ENCODE results near the gene DOCK1. TPM values are rescaled to one million over a fixed set of nuclear protein-coding genes. Genes with fewer than 3 reads are reported as not detected.

The DOCK1 gene
- total RNA-seq, 4 donors from 2014 or later = 60.6 to 136 (median 92.7) TPM

DNA sequence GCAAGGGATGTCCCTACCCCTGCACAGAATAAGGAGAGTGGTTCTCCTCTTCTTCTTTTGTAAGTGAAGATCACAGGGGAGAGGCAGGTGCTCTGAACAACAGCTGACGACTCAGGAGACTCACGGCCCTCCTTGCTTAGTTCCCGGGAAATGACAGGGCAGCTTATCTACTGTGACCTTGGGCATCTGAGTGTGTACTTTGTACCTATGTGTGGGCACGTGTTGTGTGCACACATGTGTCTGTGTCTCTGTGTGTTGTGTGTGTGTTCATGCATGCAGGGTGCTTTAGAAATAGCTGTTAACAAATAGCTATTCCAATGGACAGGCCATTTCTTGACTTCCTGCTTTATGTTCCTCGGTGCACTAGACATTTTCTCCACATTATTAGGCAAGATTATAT, 563.4 kb downstream of the DOCK1 start:
- no peak for TF ChIP-seq EP300 (IDR thresholded peaks at IDR 0.05)
- no peak for TF ChIP-seq POLR2A (IDR thresholded peaks at IDR 0.05)
- no peak for TF ChIP-seq POLR2AphosphoS5 (IDR thresholded peaks at IDR 0.05)
- TF ChIP-seq, protein P1, sequence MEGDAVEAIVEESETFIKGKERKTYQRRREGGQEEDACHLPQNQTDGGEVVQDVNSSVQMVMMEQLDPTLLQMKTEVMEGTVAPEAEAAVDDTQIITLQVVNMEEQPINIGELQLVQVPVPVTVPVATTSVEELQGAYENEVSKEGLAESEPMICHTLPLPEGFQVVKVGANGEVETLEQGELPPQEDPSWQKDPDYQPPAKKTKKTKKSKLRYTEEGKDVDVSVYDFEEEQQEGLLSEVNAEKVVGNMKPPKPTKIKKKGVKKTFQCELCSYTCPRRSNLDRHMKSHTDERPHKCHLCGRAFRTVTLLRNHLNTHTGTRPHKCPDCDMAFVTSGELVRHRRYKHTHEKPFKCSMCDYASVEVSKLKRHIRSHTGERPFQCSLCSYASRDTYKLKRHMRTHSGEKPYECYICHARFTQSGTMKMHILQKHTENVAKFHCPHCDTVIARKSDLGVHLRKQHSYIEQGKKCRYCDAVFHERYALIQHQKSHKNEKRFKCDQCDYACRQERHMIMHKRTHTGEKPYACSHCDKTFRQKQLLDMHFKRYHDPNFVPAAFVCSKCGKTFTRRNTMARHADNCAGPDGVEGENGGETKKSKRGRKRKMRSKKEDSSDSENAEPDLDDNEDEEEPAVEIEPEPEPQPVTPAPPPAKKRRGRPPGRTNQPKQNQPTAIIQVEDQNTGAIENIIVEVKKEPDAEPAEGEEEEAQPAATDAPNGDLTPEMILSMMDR (IDR thresholded peaks at IDR 0.05) = no peak
- Histone ChIP-seq H3K27me3 (peaks cover 7% of the 10 kb centered on the region), H3K36me3 (no peaks in the 10 kb centered on the region), H3K4me3 (no peak overlapping the region), H3K4me1 (no peaks in the 10 kb centered on the region), H3K27ac (no peak overlapping the region), H3K9me3 (no peaks in the 10 kb centered on the region)
- no peak for DNase-seq (ENCODE audit: low spot score in 2 of 2)
- WGBS = 89% methylated on average over 5 of the region's 5 CpGs

DNA sequence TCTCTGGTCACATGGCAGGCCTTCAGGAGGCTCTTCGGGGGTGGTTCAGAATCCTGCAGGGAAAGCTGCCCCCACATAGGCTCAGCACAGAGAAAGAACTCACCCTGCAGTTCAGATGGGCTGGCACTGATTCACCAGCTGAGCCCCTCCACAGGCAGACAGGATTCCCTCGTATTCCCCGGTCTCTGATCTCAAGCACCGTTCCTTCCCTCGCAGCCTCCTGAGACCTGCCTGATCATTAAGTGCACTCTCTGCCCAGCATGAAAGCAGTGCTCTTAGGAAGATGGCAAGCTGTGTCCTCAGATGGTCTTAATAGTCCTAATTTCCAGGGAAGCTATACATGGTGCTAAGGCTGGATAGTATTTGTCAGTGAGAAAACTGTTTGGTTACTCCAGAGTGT, 565.7 kb downstream of the DOCK1 start:
- WGBS = 92% methylated on average over 5 of the region's 5 CpGs
- no peak overlapping the region for H3K27ac ChIP-seq
- no peak for DNase-seq (ENCODE audit: low spot score in 2 of 2)

DNA sequence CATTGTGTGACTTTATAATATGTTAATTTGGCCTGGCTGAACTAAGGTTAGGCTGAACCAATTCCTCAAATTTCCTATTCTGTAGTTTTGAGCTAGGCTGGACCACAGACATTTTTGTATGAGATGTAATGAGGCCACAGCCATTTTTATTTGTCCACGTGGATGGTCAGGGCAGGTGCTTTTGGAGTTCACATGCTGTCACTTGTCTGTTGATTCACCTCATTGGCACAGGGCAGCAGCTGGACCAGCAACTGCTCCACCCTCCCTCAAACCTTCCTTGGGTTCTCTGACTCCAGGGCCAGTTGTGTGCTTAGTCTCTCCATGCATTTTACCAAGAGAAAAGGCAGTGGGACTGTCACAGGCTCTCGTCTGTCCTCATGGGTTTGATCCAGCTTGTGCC, 567.7 kb downstream of the DOCK1 start:
- H3K9me3 ChIP-seq = no peaks in the 10 kb centered on the region
- no peak for DNase-seq (ENCODE audit: low spot score in 2 of 2)
- no peak overlapping the region for H3K4me3 ChIP-seq
- no peak overlapping the region for H3K27ac ChIP-seq
- H3K27me3 ChIP-seq = no peaks in the 10 kb centered on the region
- TF ChIP-seq EP300 (IDR thresholded peaks at IDR 0.05) (no peak), POLR2AphosphoS5 (IDR thresholded peaks at IDR 0.05) (no peak), POLR2A (IDR thresholded peaks at IDR 0.05) (no peak)
- TF ChIP-seq, protein P1 (IDR thresholded peaks at IDR 0.05) = no peak
- no peaks in the 10 kb centered on the region for H3K4me1 ChIP-seq
- no peaks in the 10 kb centered on the region for H3K36me3 ChIP-seq
- WGBS = 64% methylated on average over 2 of the region's 2 CpGs

More for the DNA sequence above, 565.7 kb downstream of the DOCK1 start:
- TF ChIP-seq, protein P1 (IDR thresholded peaks at IDR 0.05) = no peak
- TF ChIP-seq EP300 (IDR thresholded peaks at IDR 0.05) = no peak
- TF ChIP-seq POLR2A (IDR thresholded peaks at IDR 0.05) = no peak
- H3K36me3 ChIP-seq = no peaks in the 10 kb centered on the region
- H3K9me3 ChIP-seq = no peaks in the 10 kb centered on the region
- H3K4me1 ChIP-seq = no peaks in the 10 kb centered on the region
- H3K4me3 ChIP-seq = no peak overlapping the region
- peaks cover 5% of the 10 kb centered on the region for H3K27me3 ChIP-seq

DNA sequence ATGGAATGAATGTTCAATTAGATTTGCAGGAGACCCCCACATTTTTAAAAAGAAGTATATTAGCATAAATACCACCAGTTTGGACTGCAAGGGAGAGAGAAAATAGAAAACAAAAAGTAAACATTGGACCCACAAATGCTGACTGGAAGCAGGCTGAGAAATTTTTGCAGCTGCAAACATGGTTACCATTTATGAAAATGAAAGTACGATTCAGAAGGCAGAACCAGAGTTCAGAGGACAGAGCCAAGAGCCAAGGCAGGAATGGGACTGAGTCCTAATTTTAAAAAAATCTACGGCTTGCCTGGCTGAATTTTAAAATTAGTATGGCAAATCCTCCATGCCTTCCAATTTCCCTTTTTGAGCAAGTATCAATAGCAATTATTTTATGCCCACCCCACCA, 569.3 kb downstream of the DOCK1 start:
- no peaks in the 10 kb centered on the region for H3K36me3 ChIP-seq
- WGBS = 21% methylated on average over 2 of the region's 2 CpGs
- H3K4me1 ChIP-seq = no peaks in the 10 kb centered on the region
- TF ChIP-seq POLR2AphosphoS5 (IDR thresholded peaks at IDR 0.05) (no peak), POLR2A (IDR thresholded peaks at IDR 0.05) (no peak), EP300 (IDR thresholded peaks at IDR 0.05) (no peak)
- TF ChIP-seq, protein P1 (IDR thresholded peaks at IDR 0.05) = no peak
- H3K27ac ChIP-seq = no peak overlapping the region
- no peak for DNase-seq (ENCODE audit: low spot score in 2 of 2)
- H3K4me3 ChIP-seq = no peak overlapping the region
- H3K9me3 ChIP-seq = no peaks in the 10 kb centered on the region
- peaks cover 4% of the 10 kb centered on the region for H3K27me3 ChIP-seq

DNA sequence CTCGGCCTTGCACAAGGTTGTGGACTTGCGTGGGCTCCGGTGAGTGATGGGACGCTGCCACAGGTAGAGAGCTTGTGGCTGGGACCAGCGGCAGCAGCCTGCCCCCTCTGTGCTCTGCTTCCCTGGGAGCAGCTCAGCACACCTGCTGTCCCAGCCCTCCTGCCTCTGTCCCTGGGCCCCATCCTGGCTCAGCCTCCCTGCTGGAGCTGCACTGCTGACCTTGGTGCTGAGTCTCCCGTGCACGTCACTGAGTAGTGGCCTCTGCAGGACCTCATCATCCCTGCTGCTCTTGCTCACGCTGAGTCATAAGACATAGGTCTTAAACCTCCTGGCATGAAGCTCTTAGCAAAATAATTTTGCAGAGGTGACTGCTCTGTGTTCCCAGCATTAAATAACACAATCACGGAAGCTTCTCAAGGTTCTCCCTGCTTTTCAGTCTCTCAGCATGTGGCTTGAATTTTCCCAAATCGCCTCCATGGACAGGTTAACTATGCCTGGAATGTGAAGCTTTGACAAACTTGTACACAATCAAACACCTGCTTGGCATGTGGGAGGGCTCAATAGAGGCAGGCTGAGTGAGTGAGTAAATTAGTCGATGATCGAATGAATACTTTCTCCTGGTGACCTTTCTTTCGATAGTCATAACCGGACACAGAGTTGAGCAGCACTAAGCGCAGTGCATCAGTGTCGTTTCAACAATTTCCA, 580.1 kb downstream of the DOCK1 start:
- no peaks in the 10 kb centered on the region for H3K9me3 ChIP-seq
- H3K4me3 ChIP-seq = no peak overlapping the region
- H3K27me3 ChIP-seq = peaks cover 26% of the 10 kb centered on the region
- H3K4me1 ChIP-seq = no peaks in the 10 kb centered on the region
- no peak for DNase-seq (ENCODE audit: low spot score in 2 of 2)
- TF ChIP-seq, protein P1 (IDR thresholded peaks at IDR 0.05) = no peak
- TF ChIP-seq POLR2AphosphoS5 (IDR thresholded peaks at IDR 0.05) (no peak), EP300 (IDR thresholded peaks at IDR 0.05) (no peak), POLR2A (IDR thresholded peaks at IDR 0.05) (no peak)
- H3K27ac ChIP-seq = no peak overlapping the region
- 78% methylated on average over 15 of the region's 16 CpGs for WGBS
- no peaks in the 10 kb centered on the region for H3K36me3 ChIP-seq
